IMR-90 (cell line): ENCODE data around the gene MPZL2. TPM values are rescaled to one million over a fixed set of nuclear protein-coding genes. Genes with fewer than 3 reads are reported as not detected.

ENCODE experiments used
- ATAC-seq: fragments of 200-7000 bp; cut with Tn5 transposase; 2 replicates; pipeline ENCODE4 v1.9.1; 2020; ENCODE audit warnings: low read depth, mild to moderate bottlenecking, moderate library complexity
- BruUV-seq: library from RNA; stranded (reverse); fragments of 400-500 nt; replicated peaks from 2 replicates; lab custom pipeline; 2021; lab: Mats Ljungman, UMichigan
- CTCF ChIA-PET: fragments of 300-600 bp; formaldehyde crosslinking; extraction: SDS; loops from one replicate; lab custom pipeline; 2021; ENCODE audit warnings: antibody characterized with exemption; lab: Yijun Ruan, JAX
- POLR2A ChIA-PET: fragments of 300-600 bp; sonication (Branson Sonifier 250); formaldehyde crosslinking; loops from one replicate; lab custom pipeline; 2022; ENCODE audit warnings: antibody characterized with exemption; ENCODE audit not compliant: unreplicated experiment; lab: Charles Lee
- DNase-seq: peaks from one replicate; pipeline ENCODE4 v3.0.0; 2013
- H2AFZ ChIP-seq: replicated peaks from 2 replicates; pipeline ENCODE3; 2013; ENCODE audit warnings: low read length, mild to moderate bottlenecking; ENCODE audit not compliant: poor library complexity
- H2AK5ac ChIP-seq: 2 replicates; pipeline ENCODE4 v1.6.1; 2013; ENCODE audit warnings: low read depth, low read length, inconsistent platforms
- H2AK9ac ChIP-seq: replicated peaks from 2 replicates; pipeline ENCODE3; 2013; ENCODE audit warnings: mild to moderate bottlenecking, low read depth, low read length, moderate library complexity; ENCODE audit not compliant: poor library complexity
- H2BK120ac ChIP-seq: 2 replicates; pipeline ENCODE4 v1.6.1; 2013; ENCODE audit warnings: low read depth, low read length, inconsistent platforms
- H2BK15ac ChIP-seq: 3 replicates; pipeline ENCODE4 v1.6.1; 2013; ENCODE audit warnings: low read depth, low read length, inconsistent platforms
- H2BK20ac ChIP-seq: 2 replicates; pipeline ENCODE4 v1.6.1; 2013; ENCODE audit warnings: low read depth, mild to moderate bottlenecking, inconsistent platforms, low read length, moderate library complexity
- H2BK5ac ChIP-seq: 2 replicates; pipeline ENCODE4 v1.6.1; 2013; ENCODE audit warnings: mild to moderate bottlenecking, low read depth, low read length, inconsistent platforms; ENCODE audit not compliant: poor library complexity, severe bottlenecking
- H3K14ac ChIP-seq: replicated peaks from 2 replicates; pipeline ENCODE4 v1.6.1; 2013; ENCODE audit warnings: low read depth, low read length, inconsistent platforms
- H3K18ac ChIP-seq: 2 replicates; pipeline ENCODE4 v1.6.1; 2013; ENCODE audit warnings: low read depth, low read length, control low read depth
- H3K23ac ChIP-seq: 2 replicates; pipeline ENCODE4 v1.6.1; 2013; ENCODE audit warnings: low read depth, low read length, inconsistent platforms
- H3K27ac ChIP-seq: 2 replicates; pipeline ENCODE4 v1.5.1; 2013; ENCODE audit warnings: mild to moderate bottlenecking, control low read depth, low read length; ENCODE audit not compliant: insufficient read depth
- H3K27me3 ChIP-seq: 2 replicates; pipeline ENCODE4 v1.6.1; 2013; ENCODE audit warnings: low read length; ENCODE audit not compliant: control insufficient read depth, insufficient read depth
- H3K36me3 ChIP-seq: 2 replicates; pipeline ENCODE4 v1.6.1; 2013; ENCODE audit warnings: low read length, mixed read lengths; ENCODE audit not compliant: control insufficient read depth, insufficient read depth
- H3K4ac ChIP-seq: 2 replicates; pipeline ENCODE4 v1.6.1; 2013; ENCODE audit warnings: low read depth, low read length, inconsistent platforms
- H3K4me1 ChIP-seq: 2 replicates; pipeline ENCODE4 v1.6.1; 2013; ENCODE audit warnings: low read length, mixed read lengths; ENCODE audit not compliant: control insufficient read depth, insufficient read depth
- H3K4me2 ChIP-seq: 2 replicates; pipeline ENCODE4 v1.6.1; 2013; ENCODE audit warnings: low read depth, mild to moderate bottlenecking, control low read depth, low read length, moderate library complexity
- H3K4me3 ChIP-seq: 2 replicates; pipeline ENCODE4 v1.5.1; 2013; ENCODE audit warnings: low read depth, mild to moderate bottlenecking, control low read depth, low read length, moderate library complexity; ENCODE audit not compliant: insufficient read depth
- H3K56ac ChIP-seq: 2 replicates; pipeline ENCODE4 v1.6.1; 2013; ENCODE audit warnings: low read length, inconsistent platforms; ENCODE audit not compliant: insufficient read depth; ENCODE audit errors: extremely low read depth
- H3K79me1 ChIP-seq, 2 experiments: 2 replicates each; pipeline ENCODE4 v1.6.1; 2013; ENCODE audit warnings: low read length in 2 of 2, inconsistent platforms in 1 of 2, low read depth in 1 of 2
- H3K9ac ChIP-seq: 2 replicates; pipeline ENCODE4 v1.6.1; 2013; ENCODE audit warnings: low read depth, low read length, control low read depth
- H3K9me1 ChIP-seq: 2 replicates; pipeline ENCODE4 v1.6.1; 2013; ENCODE audit warnings: low read length, inconsistent platforms; ENCODE audit not compliant: insufficient read depth
- H3K9me3 ChIP-seq: 2 replicates; pipeline ENCODE4 v1.6.1; 2013; ENCODE audit warnings: low read length; ENCODE audit not compliant: control insufficient read depth, insufficient read depth
- H4K20me1 ChIP-seq: 2 replicates; pipeline ENCODE4 v1.6.1; 2013; ENCODE audit warnings: low read length, inconsistent platforms; ENCODE audit not compliant: insufficient read depth
- H4K5ac ChIP-seq: 2 replicates; pipeline ENCODE4 v1.6.1; 2013; ENCODE audit warnings: mild to moderate bottlenecking, low read depth, low read length, control low read depth
- H4K8ac ChIP-seq, 2 experiments: 2 replicates each; pipeline ENCODE4 v1.6.1; 2013; ENCODE audit warnings: low read depth in 2 of 2, low read length in 2 of 2, control low read depth in 1 of 2, inconsistent platforms in 1 of 2
- H4K91ac ChIP-seq: 2 replicates; pipeline ENCODE4 v1.6.1; 2013; ENCODE audit warnings: low read depth, low read length, inconsistent platforms; ENCODE audit not compliant: insufficient read depth
- BHLHE40 ChIP-seq: fragments of 150-350 bp; IDR thresholded peaks from 2 replicates; pipeline ENCODE4 v1.6.1; 2016; ENCODE audit warnings: mild to moderate bottlenecking, low read depth, low read length
- CEBPB ChIP-seq: IDR thresholded peaks from 2 replicates; pipeline ENCODE4 v1.6.1; 2012; ENCODE audit warnings: low read depth, low read length, improper control_type of control experiment
- CHD1 ChIP-seq: IDR thresholded peaks from 2 replicates; pipeline ENCODE4 v1.6.1; 2012; ENCODE audit warnings: low read depth, low read length, improper control_type of control experiment
- CTCF ChIP-seq: conservative IDR thresholded peaks from 2 replicates; pipeline ENCODE4 v1.5.1; 2012; ENCODE audit warnings: mild to moderate bottlenecking, low read depth, low read length, improper control_type of control experiment
- ELK1 ChIP-seq: fragments of 150-350 bp; IDR thresholded peaks from 2 replicates; pipeline ENCODE4 v1.6.1; 2016; ENCODE audit warnings: low read depth, mild to moderate bottlenecking, low read length, moderate library complexity, borderline replicate concordance
- FOS ChIP-seq: fragments of 150-350 bp; IDR thresholded peaks from 2 replicates; pipeline ENCODE4 v1.6.1; 2016; ENCODE audit warnings: low read depth, low read length
- MAFK ChIP-seq: IDR thresholded peaks from 2 replicates; pipeline ENCODE4 v1.6.1; 2012; ENCODE audit warnings: low read depth, low read length, improper control_type of control experiment
- MAZ ChIP-seq: IDR thresholded peaks from 2 replicates; pipeline ENCODE4 v1.6.1; 2012; ENCODE audit warnings: low read depth, mild to moderate bottlenecking, low read length, improper control_type of control experiment, moderate library complexity, borderline replicate concordance
- MXI1 ChIP-seq: IDR thresholded peaks from 2 replicates; pipeline ENCODE4 v1.6.1; 2012; ENCODE audit warnings: low read depth, mild to moderate bottlenecking, low read length, moderate library complexity, borderline replicate concordance
- NFE2L2 ChIP-seq: fragments of 150-350 bp; IDR thresholded peaks from 2 replicates; pipeline ENCODE4 v1.6.1; 2016; ENCODE audit warnings: low read depth, mild to moderate bottlenecking, low read length
- POLR2A ChIP-seq: IDR thresholded peaks from 2 replicates; pipeline ENCODE4 v1.6.1; 2012; ENCODE audit warnings: mild to moderate bottlenecking, low read depth, low read length
- RAD21 ChIP-seq: IDR thresholded peaks from 2 replicates; pipeline ENCODE4 v1.6.1; 2012; ENCODE audit warnings: low read length, improper control_type of control experiment
- RCOR1 ChIP-seq: IDR thresholded peaks from 2 replicates; pipeline ENCODE4 v1.6.1; 2012; ENCODE audit warnings: mild to moderate bottlenecking, low read length, improper control_type of control experiment; ENCODE audit not compliant: insufficient replicate concordance
- RFX5 ChIP-seq: IDR thresholded peaks from 2 replicates; pipeline ENCODE4 v1.8.0; 2012; ENCODE audit warnings: low read depth, mild to moderate bottlenecking, low read length, moderate library complexity
- SMC3 ChIP-seq: fragments of 150-350 bp; IDR thresholded peaks from 2 replicates; pipeline ENCODE4 v1.6.1; 2016; ENCODE audit warnings: low read depth, mild to moderate bottlenecking, antibody characterized with exemption, low read length, moderate library complexity
- USF2 ChIP-seq: fragments of 150-350 bp; IDR thresholded peaks from 2 replicates; pipeline ENCODE4 v1.6.1; 2017; ENCODE audit warnings: mild to moderate bottlenecking, antibody characterized with exemption, low read length, low read depth
- WGBS, 2 experiments: methylation state at CpG; one replicate each; pipeline versions ENCODE4 v1.1.5 to v1.1.7; 2013; ENCODE audit warnings: missing lambda C conversion rate in 2 of 2; ENCODE audit not compliant: insufficient read length in 1 of 2; ENCODE audit errors: extremely low coverage in 2 of 2; 5-methylcytosine and 5-hydroxymethylcytosine counted together
- dilution Hi-C: fragments of 300-500 bp; cut with HindIII; formaldehyde crosslinking; loops from one replicate; pipeline ENCODE4 v1.14.3; 2018; ENCODE audit warnings: low sequenced_read_pairs; ENCODE audit not compliant: unreplicated experiment
- in situ Hi-C: fragments of 300-500 bp; cut with MboI; formaldehyde crosslinking; loops from 3 replicates; pipeline ENCODE4 v1.14.3; 2019; ENCODE audit warnings: low sequenced_read_pairs, inconsistent platforms, mixed read lengths
- intact Hi-C: fragments of 100-400 bp; cut with micrococcal nuclease; formaldehyde crosslinking; loops from 2 replicates; pipeline ENCODE4 v1.10.0; 2022
- polyA plus RNA-seq, 3 experiments: library from polyadenylated mRNA; depleted of rRNA; stranded (reverse); fragments of >200 nt; gene quantifications; 2 replicates each; pipeline ENCODE4 v1.2.3, GENCODE V29; 2012; ENCODE audit warnings: low replicate concordance in 1 of 3
- total RNA-seq: library from RNA; depleted of rRNA; stranded (reverse); fragments of >200 nt; gene quantifications from 2 replicates; pipeline ENCODE4 v1.2.3, GENCODE V29; 2012

MPZL2 gene
- total and polyA plus RNA-seq, 2 of the 4 experiments (the other 2 are of a cell fraction): not detected

- H4K5ac ChIP-seq: no peak overlapping the region
- no peaks in the 10 kb centered on the region for H3K9me1 ChIP-seq
- no peaks in the 10 kb centered on the region for H3K27me3 ChIP-seq
- H2AK5ac ChIP-seq: no peak overlapping the region
- no peak overlapping the region for H3K4ac ChIP-seq
- H2BK5ac ChIP-seq: no peak overlapping the region
- no peak overlapping the region for H3K14ac ChIP-seq
- no peak overlapping the region for H2BK20ac ChIP-seq
- H3K36me3 ChIP-seq: no peaks in the 10 kb centered on the region
- no peak overlapping the region; a peak in 1 of 4 replicates for H4K8ac ChIP-seq
- H3K18ac ChIP-seq: no peak overlapping the region
- H3K9ac ChIP-seq: no peak overlapping the region
- ATAC-seq: no peak
- no peaks in the 10 kb centered on the region for H4K20me1 ChIP-seq
- no peak overlapping the region for H3K56ac ChIP-seq
- no peaks in the 10 kb centered on the region for H3K4me1 ChIP-seq
- no CpG with 5 or more reads among the region's 3 CpGs for WGBS, 2 experiments
- no peak overlapping the region for H3K23ac ChIP-seq
- no peak overlapping the region for H3K4me2 ChIP-seq
- in situ Hi-C loops (no loop called here), dilution Hi-C loops (no loop called here), intact Hi-C loops (no loop called here)
- ChIA-PET POLR2A (no interaction called here), CTCF (no interaction called here)
- no peaks in the 10 kb centered on the region for H3K9me3 ChIP-seq
- H4K91ac ChIP-seq: no peak overlapping the region
- H2AK9ac ChIP-seq: no peak overlapping the region
- no peak for DNase-seq
- no peak overlapping the region for H3K4me3 ChIP-seq
- no TSS peak for BruUV-seq
- no peaks in the 10 kb centered on the region for H3K79me1 ChIP-seq
- no peak overlapping the region for H2BK15ac ChIP-seq
- no peak overlapping the region for H2BK120ac ChIP-seq
- TF ChIP-seq MAFK (no peak), CEBPB (no peak), CTCF (no peak), USF2 (no peak), MXI1 (no peak), RFX5 (no peak), POLR2A (no peak), NFE2L2 (no peak), MAZ (no peak), CHD1 (no peak), ELK1 (no peak), RCOR1 (no peak), BHLHE40 (no peak), SMC3 (no peak), RAD21 (no peak), FOS (no peak)
- no peak overlapping the region for H3K27ac ChIP-seq
- H2AFZ ChIP-seq: no peak overlapping the region
These were observed 11.4 kb downstream of the MPZL2 start for GRCh38 chr11:118252688-118253087.
